ENCODE measurements around the gene HES7.
"Not testable (repeated sequence)": the region's sequence is repeated elsewhere in the genome, so short reads cannot be mapped to it uniquely, and the experiment has no call there.

HES7 gene

GRCh38 chr17:8109661-8110455 lies 14.0 kb downstream of the HES7 start:
- peaks cover 12% of the 10 kb centered on the region for H3K27me3 ChIP-seq (ENCODE audit: insufficient read depth, low read length, poor library complexity)
- no peak overlapping the region for H3K9ac ChIP-seq (ENCODE audit: low read depth, low read length)
- H3K79me2 ChIP-seq (ENCODE audit: insufficient read depth, low read length), result no peaks in the 10 kb centered on the region
- H3K4me1 ChIP-seq (ENCODE audit: insufficient read depth, low read length), result no peaks in the 10 kb centered on the region
- no peak overlapping the region for H2AFZ ChIP-seq (ENCODE audit: low read depth, low read length)
- DNase-seq (peak; percentile 56), ATAC-seq (ENCODE audit: insufficient read depth, low read depth) (peak; percentile 75; the same call in 2 of the 3 replicates)
- H3K4me3 ChIP-seq (ENCODE audit: low read depth in 1 of 2, low read length in 2 of 2), result no peak overlapping the region
- TF ChIP-seq EZH2 (IDR thresholded peaks at IDR 0.05; ENCODE audit: borderline replicate concordance, low read depth, low read length, severe bottlenecking) (no peak), CTCF (IDR thresholded peaks at IDR 0.05; ENCODE audit: borderline replicate concordance, extremely low read depth, low read length, poor library complexity, severe bottlenecking) (peak; percentile 71)
- H4K20me1 ChIP-seq (ENCODE audit: insufficient read depth, low read length), result no peaks in the 10 kb centered on the region
- no peak overlapping the region for H3K4me2 ChIP-seq (ENCODE audit: insufficient read depth, low read length)
- H3K9me3 ChIP-seq (ENCODE audit: insufficient read depth, low read length, severe bottlenecking), result no peaks in the 10 kb centered on the region
- no peak overlapping the region for H3K27ac ChIP-seq (ENCODE audit: low read length)
- no peaks in the 10 kb centered on the region for H3K36me3 ChIP-seq (ENCODE audit: insufficient read depth, low read length)

DNA sequence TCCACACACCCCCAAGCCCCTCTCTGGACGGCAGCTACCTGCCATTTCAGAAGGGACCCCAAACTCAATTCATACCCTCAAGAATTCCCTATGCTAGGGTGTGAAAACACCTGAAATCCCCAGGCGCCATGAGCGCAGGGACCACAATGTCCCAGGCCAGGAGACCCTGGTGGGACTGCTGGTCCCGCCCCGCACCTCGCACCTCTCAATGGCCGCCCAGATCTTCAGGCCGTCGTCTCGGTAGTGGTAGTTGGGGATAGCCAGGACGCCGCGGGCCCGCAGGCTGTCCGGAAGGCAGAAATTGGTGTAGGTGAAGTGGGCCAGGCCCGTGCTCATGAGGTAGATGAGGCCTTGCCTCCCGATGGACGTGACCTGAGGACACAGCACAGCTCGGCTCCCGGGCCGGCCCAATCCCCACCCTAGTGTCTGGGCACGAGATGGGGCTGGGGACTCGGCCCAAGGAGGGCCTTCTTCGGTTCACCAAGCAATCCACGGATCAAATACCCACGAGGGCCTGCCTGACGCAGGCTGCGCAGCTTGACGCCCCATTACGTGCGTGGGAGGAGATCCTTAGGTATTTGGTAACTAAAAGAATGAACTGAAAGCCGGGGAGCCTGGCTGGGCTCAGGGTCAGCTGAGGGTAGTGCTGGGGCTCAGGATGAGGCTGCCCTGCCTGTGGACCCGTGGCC lies 14.8 kb downstream of the HES7 start:
- H3K4me3 ChIP-seq (ENCODE audit: low read depth in 1 of 2, low read length in 2 of 2), result no peak overlapping the region
- DNase-seq (no peak), ATAC-seq (ENCODE audit: insufficient read depth, low read depth) (no peak)
- H3K27ac ChIP-seq (ENCODE audit: low read length), result no peak overlapping the region
- H3K4me2 ChIP-seq (ENCODE audit: insufficient read depth, low read length), result no peak overlapping the region
- no peaks in the 10 kb centered on the region for H3K36me3 ChIP-seq (ENCODE audit: insufficient read depth, low read length)
- TF ChIP-seq CTCF (IDR thresholded peaks at IDR 0.05; ENCODE audit: borderline replicate concordance, extremely low read depth, low read length, poor library complexity, severe bottlenecking) (no peak), EZH2 (IDR thresholded peaks at IDR 0.05; ENCODE audit: borderline replicate concordance, low read depth, low read length, severe bottlenecking) (no peak)
- H3K9ac ChIP-seq (ENCODE audit: low read depth, low read length), result no peak overlapping the region
- no peaks in the 10 kb centered on the region for H3K4me1 ChIP-seq (ENCODE audit: insufficient read depth, low read length)
- H4K20me1 ChIP-seq (ENCODE audit: insufficient read depth, low read length), result no peaks in the 10 kb centered on the region
- H3K79me2 ChIP-seq (ENCODE audit: insufficient read depth, low read length), result no peaks in the 10 kb centered on the region
- peaks cover 9% of the 10 kb centered on the region for H3K27me3 ChIP-seq (ENCODE audit: insufficient read depth, low read length, poor library complexity)
- H2AFZ ChIP-seq (ENCODE audit: low read depth, low read length), result no peak overlapping the region
- H3K9me3 ChIP-seq (ENCODE audit: insufficient read depth, low read length, severe bottlenecking), result no peaks in the 10 kb centered on the region

DNA sequence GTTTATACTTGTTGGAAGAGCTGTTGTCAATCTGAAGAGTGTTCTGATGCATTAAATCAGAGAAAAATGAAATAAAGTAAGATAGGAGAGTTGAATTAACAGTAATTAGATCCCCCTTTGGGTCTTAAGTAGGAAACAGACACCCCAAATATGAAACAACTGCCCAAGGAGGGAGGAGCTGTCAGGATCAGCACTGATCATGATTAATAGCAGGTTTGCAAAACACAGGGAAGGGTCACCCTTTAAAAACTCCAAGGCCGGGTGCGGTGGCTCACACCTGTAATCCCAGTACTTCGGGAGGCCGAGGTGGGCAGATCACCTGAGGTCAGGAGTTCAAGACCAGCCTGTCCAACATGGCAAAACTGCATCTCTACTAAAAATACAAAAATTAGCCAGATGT lies 16.9 kb downstream of the HES7 start:
- not testable (repeated sequence) for H3K9ac ChIP-seq (ENCODE audit: low read depth, low read length); ATAC-seq (ENCODE audit: insufficient read depth, low read depth); H3K4me3 ChIP-seq (ENCODE audit: low read depth in 1 of 2, low read length in 2 of 2); H3K4me1 ChIP-seq (ENCODE audit: insufficient read depth, low read length); H4K20me1 ChIP-seq (ENCODE audit: insufficient read depth, low read length); H3K4me2 ChIP-seq (ENCODE audit: insufficient read depth, low read length); H3K27me3 ChIP-seq (ENCODE audit: insufficient read depth, low read length, poor library complexity); H3K9me3 ChIP-seq (ENCODE audit: insufficient read depth, low read length, severe bottlenecking); H3K79me2 ChIP-seq (ENCODE audit: insufficient read depth, low read length); H3K27ac ChIP-seq (ENCODE audit: low read length); H2AFZ ChIP-seq (ENCODE audit: low read depth, low read length); H3K36me3 ChIP-seq (ENCODE audit: insufficient read depth, low read length); DNase-seq

DNA sequence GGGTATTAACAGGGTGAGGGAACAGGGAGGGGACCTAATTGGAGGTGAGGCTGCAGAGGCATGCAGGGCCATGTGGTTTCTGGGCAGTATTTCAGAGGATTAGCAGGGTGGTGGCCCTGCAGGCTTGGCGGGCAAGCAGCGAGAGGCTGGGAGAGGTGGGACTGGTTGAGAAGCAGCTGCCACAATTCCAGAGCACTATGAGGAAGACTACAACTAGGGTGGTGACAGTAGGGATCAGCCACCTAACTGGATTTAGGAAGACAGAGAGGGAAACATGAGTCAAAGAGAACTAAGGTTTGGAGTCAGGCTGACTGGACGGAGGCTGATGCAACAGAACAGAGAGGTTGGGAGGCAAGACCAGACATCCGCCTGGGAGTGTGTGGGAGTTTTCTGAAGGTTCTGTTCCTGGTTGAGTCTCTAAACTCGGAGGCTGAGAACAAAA lies 17.9 kb downstream of the HES7 start:
- Histone ChIP-seq H3K9ac (ENCODE audit: low read depth, low read length) (no peak overlapping the region), H3K4me3 (ENCODE audit: low read depth in 1 of 2, low read length in 2 of 2) (no peak overlapping the region), H4K20me1 (ENCODE audit: insufficient read depth, low read length) (no peaks in the 10 kb centered on the region), H2AFZ (ENCODE audit: low read depth, low read length) (no peak overlapping the region), H3K27me3 (ENCODE audit: insufficient read depth, low read length, poor library complexity) (no peaks in the 10 kb centered on the region), H3K36me3 (ENCODE audit: insufficient read depth, low read length) (no peaks in the 10 kb centered on the region), H3K79me2 (ENCODE audit: insufficient read depth, low read length) (no peaks in the 10 kb centered on the region), H3K27ac (ENCODE audit: low read length) (no peak overlapping the region), H3K4me2 (ENCODE audit: insufficient read depth, low read length) (no peak overlapping the region), H3K4me1 (ENCODE audit: insufficient read depth, low read length) (no peaks in the 10 kb centered on the region), H3K9me3 (ENCODE audit: insufficient read depth, low read length, severe bottlenecking) (no peaks in the 10 kb centered on the region)
- TF ChIP-seq CTCF (IDR thresholded peaks at IDR 0.05; ENCODE audit: borderline replicate concordance, extremely low read depth, low read length, poor library complexity, severe bottlenecking) (no peak), EZH2 (IDR thresholded peaks at IDR 0.05; ENCODE audit: borderline replicate concordance, low read depth, low read length, severe bottlenecking) (no peak)
- no peak for DNase-seq
- ATAC-seq (ENCODE audit: insufficient read depth, low read depth), result no peak
